Neural cell (in vitro differentiated cells): Measurements from ENCODE around the gene ARID1B. TPM values are rescaled to one million over a fixed set of nuclear protein-coding genes. Genes with fewer than 3 reads are reported as not detected.

Source experiments
- H2AFZ ChIP-seq: fragments of 200-600, 300-800 bp; sonication (generic), shearing (Covaris generic); 2 replicates; pipeline ENCODE4 v1.6.0; 2014; ENCODE audit warnings: low read depth, mild to moderate bottlenecking, antibody characterized with exemption, low read length, moderate library complexity
- H3F3A ChIP-seq: fragments of 200-600 bp; shearing (Covaris generic); 2 replicates; pipeline ENCODE4 v1.6.1; 2016; ENCODE audit warnings: mild to moderate bottlenecking, moderate library complexity, mixed read lengths, antibody characterized with exemption, low read length; ENCODE audit not compliant: insufficient read depth, poor library complexity, severe bottlenecking
- H3K27ac ChIP-seq: fragments of 200-600, 300-800 bp; sonication (generic), shearing (Covaris generic); 2 replicates; pipeline ENCODE4 v1.5.1; 2014; ENCODE audit warnings: mild to moderate bottlenecking, low read length, moderate library complexity
- H3K27me3 ChIP-seq: fragments of 300-800, 200-600 bp; sonication (generic), shearing (Covaris generic); 2 replicates; pipeline ENCODE4 v1.6.0; 2014; ENCODE audit warnings: mild to moderate bottlenecking, low read depth, low read length, moderate library complexity; ENCODE audit not compliant: insufficient read depth
- H3K36me3 ChIP-seq: fragments of 300-800, 200-600 bp; sonication (generic), shearing (Covaris generic); 2 replicates; pipeline ENCODE4 v1.5.1; 2014; ENCODE audit warnings: mild to moderate bottlenecking, antibody characterized with exemption, low read length, moderate library complexity; ENCODE audit not compliant: insufficient read depth
- H3K4me2 ChIP-seq: fragments of 300-800, 200-600 bp; sonication (generic), shearing (Covaris generic); 2 replicates; pipeline ENCODE4 v1.6.0; 2014; ENCODE audit warnings: mild to moderate bottlenecking, low read length
- H3K4me3 ChIP-seq: fragments of 300-800, 200-600 bp; sonication (generic), shearing (Covaris generic); 2 replicates; pipeline ENCODE4 v1.5.1; 2014; ENCODE audit warnings: mild to moderate bottlenecking, low read length, moderate library complexity
- H3K79me2 ChIP-seq: fragments of 200-600 bp; shearing (Covaris generic); replicated peaks from 2 replicates; pipeline ENCODE4 v1.6.0; 2014; ENCODE audit warnings: mild to moderate bottlenecking, low read length, moderate library complexity; ENCODE audit not compliant: insufficient read depth
- H3K9ac ChIP-seq: fragments of 300-800, 200-600 bp; sonication (generic), shearing (Covaris generic); 2 replicates; pipeline ENCODE4 v1.6.1; 2016; ENCODE audit warnings: mild to moderate bottlenecking, low read length, mixed read lengths
- H3K9me2 ChIP-seq: fragments of 200-600 bp; shearing (Covaris generic); 2 replicates; pipeline ENCODE4 v1.6.1; 2016; ENCODE audit warnings: mild to moderate bottlenecking, low read length, mixed read lengths; ENCODE audit not compliant: insufficient read depth
- H3K9me3 ChIP-seq: fragments of 200-600, 300-800 bp; sonication (generic), shearing (Covaris generic); 2 replicates; pipeline ENCODE4 v1.6.1; 2016; ENCODE audit warnings: mild to moderate bottlenecking, mixed run types, low read length, moderate library complexity, mixed read lengths
- H4K20me1 ChIP-seq: fragments of 200-600 bp; shearing (Covaris generic); 2 replicates; pipeline ENCODE4 v1.6.1; 2016; ENCODE audit warnings: mild to moderate bottlenecking, mixed run types; ENCODE audit not compliant: insufficient read depth
- EP300 ChIP-seq: fragments of 450-650 bp; conservative IDR thresholded peaks from 2 replicates; pipeline ENCODE4 v1.6.1; 2014; ENCODE audit warnings: antibody characterized with exemption, mild to moderate bottlenecking, moderate library complexity; ENCODE audit not compliant: poor library complexity, severe bottlenecking
- EZH2 ChIP-seq: fragments of 200-600, 300-800 bp; shearing (Covaris generic), sonication (generic); IDR thresholded peaks from 2 replicates; pipeline ENCODE4 v1.6.1; 2014; ENCODE audit warnings: antibody characterized with exemption, low read length, borderline replicate concordance, mild to moderate bottlenecking; ENCODE audit not compliant: insufficient read depth, poor library complexity, severe bottlenecking
- MXI1 ChIP-seq: fragments of 450-650 bp; conservative IDR thresholded peaks from 2 replicates; pipeline ENCODE4 v1.6.1; 2014; ENCODE audit warnings: antibody characterized with exemption, mild to moderate bottlenecking; ENCODE audit not compliant: poor library complexity, severe bottlenecking
- POLR2AphosphoS5 ChIP-seq: IDR thresholded peaks from 2 replicates; pipeline ENCODE4 v1.6.1; 2012
- RAD21 ChIP-seq: fragments of 450-650 bp; conservative IDR thresholded peaks from 2 replicates; pipeline ENCODE4 v1.6.1; 2014; ENCODE audit warnings: antibody characterized with exemption, mild to moderate bottlenecking, moderate library complexity
- SMC3 ChIP-seq: fragments of 450-650 bp; conservative IDR thresholded peaks from 2 replicates; pipeline ENCODE4 v1.6.1; 2014; ENCODE audit warnings: antibody characterized with exemption, mild to moderate bottlenecking, moderate library complexity; ENCODE audit not compliant: poor library complexity
- TAF1 ChIP-seq: IDR thresholded peaks from 2 replicates; pipeline ENCODE4 v1.6.1; 2012; ENCODE audit warnings: low read depth
- polyA plus RNA-seq: library from polyadenylated mRNA; depleted of rRNA; stranded (reverse); fragments of >200 nt; gene quantifications from 2 replicates; pipeline ENCODE4 v1.2.3, GENCODE V29; 2014
- TF ChIP-seq, protein P1 (sequence below): fragments of 450-650 bp; IDR thresholded peaks from 2 replicates; pipeline ENCODE4 v1.5.1; 2014; ENCODE audit warnings: antibody characterized with exemption, mild to moderate bottlenecking, moderate library complexity; ENCODE audit not compliant: poor library complexity, severe bottlenecking
- TF ChIP-seq, protein P2 (sequence below): IDR thresholded peaks from 2 replicates; pipeline ENCODE4 v1.6.1; 2012; ENCODE audit warnings: borderline replicate concordance

ARID1B gene
- polyA plus RNA-seq, 1 donor from 2014 or later: 35.0 TPM

DNA sequence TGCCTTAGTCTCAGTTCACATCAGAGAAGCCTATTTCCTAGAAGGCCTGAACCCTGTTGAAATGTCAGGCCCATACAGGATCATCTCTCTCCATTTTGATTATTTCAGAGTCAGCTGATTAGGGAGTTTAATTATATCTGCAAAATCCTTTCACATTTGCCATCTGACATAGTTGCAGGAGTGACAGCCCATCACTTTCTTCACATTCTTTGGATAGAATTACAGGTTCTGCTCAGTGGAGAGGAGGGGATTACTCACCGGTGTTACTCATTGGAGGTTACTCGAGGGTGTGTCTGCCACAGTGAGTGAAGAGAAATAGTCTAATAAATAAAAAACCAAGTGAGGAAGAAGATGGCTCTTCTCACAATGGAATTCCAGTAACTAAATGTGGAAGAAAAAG is 329.3 kb downstream of the ARID1B start:
- Histone ChIP-seq H3K79me2 (no peaks in the 10 kb centered on the region), H3K4me3 (no peak overlapping the region), H4K20me1 (peaks cover 3% of the 10 kb centered on the region), H3K9me2 (no peaks in the 10 kb centered on the region), H3K9me3 (no peaks in the 10 kb centered on the region), H2AFZ (no peak overlapping the region), H3F3A (no peaks in the 10 kb centered on the region), H3K27me3 (no peaks in the 10 kb centered on the region), H3K36me3 (peaks cover under 1% of the 10 kb centered on the region), H3K9ac (no peak overlapping the region), H3K27ac (no peak overlapping the region), H3K4me2 (no peak overlapping the region)
- TF ChIP-seq MXI1 (no peak), TAF1 (no peak), POLR2AphosphoS5 (no peak), EZH2 (no peak), EP300 (no peak)
- TF ChIP-seq, protein P1, sequence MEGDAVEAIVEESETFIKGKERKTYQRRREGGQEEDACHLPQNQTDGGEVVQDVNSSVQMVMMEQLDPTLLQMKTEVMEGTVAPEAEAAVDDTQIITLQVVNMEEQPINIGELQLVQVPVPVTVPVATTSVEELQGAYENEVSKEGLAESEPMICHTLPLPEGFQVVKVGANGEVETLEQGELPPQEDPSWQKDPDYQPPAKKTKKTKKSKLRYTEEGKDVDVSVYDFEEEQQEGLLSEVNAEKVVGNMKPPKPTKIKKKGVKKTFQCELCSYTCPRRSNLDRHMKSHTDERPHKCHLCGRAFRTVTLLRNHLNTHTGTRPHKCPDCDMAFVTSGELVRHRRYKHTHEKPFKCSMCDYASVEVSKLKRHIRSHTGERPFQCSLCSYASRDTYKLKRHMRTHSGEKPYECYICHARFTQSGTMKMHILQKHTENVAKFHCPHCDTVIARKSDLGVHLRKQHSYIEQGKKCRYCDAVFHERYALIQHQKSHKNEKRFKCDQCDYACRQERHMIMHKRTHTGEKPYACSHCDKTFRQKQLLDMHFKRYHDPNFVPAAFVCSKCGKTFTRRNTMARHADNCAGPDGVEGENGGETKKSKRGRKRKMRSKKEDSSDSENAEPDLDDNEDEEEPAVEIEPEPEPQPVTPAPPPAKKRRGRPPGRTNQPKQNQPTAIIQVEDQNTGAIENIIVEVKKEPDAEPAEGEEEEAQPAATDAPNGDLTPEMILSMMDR: no peak

DNA sequence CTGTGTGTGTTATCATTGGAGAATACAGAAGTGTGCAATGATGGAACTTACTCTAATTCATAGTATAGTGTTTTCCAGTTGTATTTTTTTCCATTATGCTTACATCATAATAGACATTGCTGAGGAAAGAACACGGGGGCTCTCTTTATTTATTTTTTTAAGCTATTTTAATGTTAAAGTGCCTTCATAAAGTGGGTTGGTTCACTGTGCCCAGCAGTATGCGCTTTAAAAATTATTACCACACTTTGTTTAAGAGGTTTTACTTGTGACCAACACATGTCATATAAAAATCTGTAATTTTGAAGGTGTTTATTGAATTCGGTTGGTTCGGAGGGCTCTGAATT is 330.4 kb downstream of the ARID1B start:
- H3K79me2 ChIP-seq: no peaks in the 10 kb centered on the region
- H4K20me1 ChIP-seq: peaks cover 3% of the 10 kb centered on the region
- H3K36me3 ChIP-seq: no peaks in the 10 kb centered on the region
- no peak overlapping the region for H2AFZ ChIP-seq
- H3K4me3 ChIP-seq: peak overlapping the region; percentile 26
- peak overlapping the region; percentile 48 for H3K27ac ChIP-seq
- H3K4me2 ChIP-seq: peak overlapping the region; percentile 26
- no peak for TF ChIP-seq MXI1
- no peak for TF ChIP-seq SMC3
- no peak for TF ChIP-seq EP300
- TF ChIP-seq, protein P2, sequence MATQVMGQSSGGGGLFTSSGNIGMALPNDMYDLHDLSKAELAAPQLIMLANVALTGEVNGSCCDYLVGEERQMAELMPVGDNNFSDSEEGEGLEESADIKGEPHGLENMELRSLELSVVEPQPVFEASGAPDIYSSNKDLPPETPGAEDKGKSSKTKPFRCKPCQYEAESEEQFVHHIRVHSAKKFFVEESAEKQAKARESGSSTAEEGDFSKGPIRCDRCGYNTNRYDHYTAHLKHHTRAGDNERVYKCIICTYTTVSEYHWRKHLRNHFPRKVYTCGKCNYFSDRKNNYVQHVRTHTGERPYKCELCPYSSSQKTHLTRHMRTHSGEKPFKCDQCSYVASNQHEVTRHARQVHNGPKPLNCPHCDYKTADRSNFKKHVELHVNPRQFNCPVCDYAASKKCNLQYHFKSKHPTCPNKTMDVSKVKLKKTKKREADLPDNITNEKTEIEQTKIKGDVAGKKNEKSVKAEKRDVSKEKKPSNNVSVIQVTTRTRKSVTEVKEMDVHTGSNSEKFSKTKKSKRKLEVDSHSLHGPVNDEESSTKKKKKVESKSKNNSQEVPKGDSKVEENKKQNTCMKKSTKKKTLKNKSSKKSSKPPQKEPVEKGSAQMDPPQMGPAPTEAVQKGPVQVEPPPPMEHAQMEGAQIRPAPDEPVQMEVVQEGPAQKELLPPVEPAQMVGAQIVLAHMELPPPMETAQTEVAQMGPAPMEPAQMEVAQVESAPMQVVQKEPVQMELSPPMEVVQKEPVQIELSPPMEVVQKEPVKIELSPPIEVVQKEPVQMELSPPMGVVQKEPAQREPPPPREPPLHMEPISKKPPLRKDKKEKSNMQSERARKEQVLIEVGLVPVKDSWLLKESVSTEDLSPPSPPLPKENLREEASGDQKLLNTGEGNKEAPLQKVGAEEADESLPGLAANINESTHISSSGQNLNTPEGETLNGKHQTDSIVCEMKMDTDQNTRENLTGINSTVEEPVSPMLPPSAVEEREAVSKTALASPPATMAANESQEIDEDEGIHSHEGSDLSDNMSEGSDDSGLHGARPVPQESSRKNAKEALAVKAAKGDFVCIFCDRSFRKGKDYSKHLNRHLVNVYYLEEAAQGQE: no peak
- no peak for TF ChIP-seq EZH2
- TF ChIP-seq TAF1: no peak
- no peak for TF ChIP-seq POLR2AphosphoS5
- TF ChIP-seq, protein P1: no peak
- no peak for TF ChIP-seq RAD21
- H3F3A ChIP-seq: no peaks in the 10 kb centered on the region
- H3K9me2 ChIP-seq: no peaks in the 10 kb centered on the region
- no peak overlapping the region for H3K9ac ChIP-seq
- H3K27me3 ChIP-seq: no peaks in the 10 kb centered on the region
- no peaks in the 10 kb centered on the region for H3K9me3 ChIP-seq
